Liver (tissue), 9 donors: Measurements from ENCODE around the gene PTPRD. TPM values are rescaled to one million over a fixed set of nuclear protein-coding genes. Genes with fewer than 3 reads are reported as not detected.

Source experiments
- DNase-seq: peaks from one replicate; pipeline ENCODE4 v3.0.0-alpha.2; 2017; ENCODE audit warnings: low spot score
- H3K27ac ChIP-seq, 2 donors: one replicate each; pipeline ENCODE4 v1.7.0; 2013; ENCODE audit warnings: inconsistent platforms in 2 of 2, low read length in 2 of 2, control low read depth in 1 of 2, low read depth in 1 of 2, mild to moderate bottlenecking in 1 of 2
- H3K27me3 ChIP-seq, 4 donors: one replicate each; pipeline versions ENCODE4 v1.6.1 to v1.7.0; 2013; ENCODE audit warnings: low read length in 3 of 4, inconsistent platforms in 1 of 4, mild to moderate bottlenecking in 1 of 4, moderate library complexity in 1 of 4; ENCODE audit not compliant: control insufficient read depth in 4 of 4, insufficient read depth in 4 of 4
- H3K36me3 ChIP-seq, 4 donors: one replicate each; pipeline versions ENCODE4 v1.6.1 to v1.7.0; 2013; ENCODE audit warnings: low read length in 3 of 4, mild to moderate bottlenecking in 3 of 4, low read depth in 1 of 4, moderate library complexity in 1 of 4; ENCODE audit not compliant: control insufficient read depth in 4 of 4, insufficient read depth in 3 of 4
- H3K4me1 ChIP-seq, 4 donors: one replicate each; pipeline versions ENCODE4 v1.6.1 to v1.7.0; 2013; ENCODE audit warnings: low read length in 3 of 4, mild to moderate bottlenecking in 3 of 4, moderate library complexity in 1 of 4; ENCODE audit not compliant: control insufficient read depth in 4 of 4, insufficient read depth in 4 of 4
- H3K4me3 ChIP-seq, 3 donors: one replicate each; pipeline versions ENCODE4 v1.6.1 to v1.7.0; 2013; ENCODE audit warnings: low read length in 3 of 3, control low read depth in 1 of 3, low read depth in 1 of 3, mild to moderate bottlenecking in 1 of 3
- H3K9ac ChIP-seq, 2 donors: one replicate each; pipeline ENCODE4 v1.7.0; 2013; ENCODE audit warnings: low read length in 2 of 2, mild to moderate bottlenecking in 2 of 2, moderate library complexity in 2 of 2, control low read depth in 1 of 2, low read depth in 1 of 2
- H3K9me3 ChIP-seq, 4 donors: one replicate each; pipeline versions ENCODE4 v1.6.1 to v1.7.0; 2013; ENCODE audit warnings: low read length in 3 of 4; ENCODE audit not compliant: control insufficient read depth in 4 of 4
- ATF3 ChIP-seq: IDR thresholded peaks from 2 replicates; pipeline ENCODE4 v1.6.1; 2016; ENCODE audit warnings: antibody characterized with exemption
- EGR1 ChIP-seq, 2 donors: IDR thresholded peaks; 2 replicates each; pipeline ENCODE4 v1.6.1; 2016 to 2018; ENCODE audit warnings: antibody characterized with exemption in 2 of 2, low read depth in 2 of 2
- FOXA1 ChIP-seq: IDR thresholded peaks from 2 replicates; pipeline ENCODE4 v1.6.1; 2016; ENCODE audit warnings: antibody characterized with exemption
- FOXA2 ChIP-seq: IDR thresholded peaks from 2 replicates; pipeline ENCODE4 v1.6.1; 2016; ENCODE audit warnings: antibody characterized with exemption
- HNF4G ChIP-seq: IDR thresholded peaks from 2 replicates; pipeline ENCODE4 v1.6.1; 2016; ENCODE audit warnings: antibody characterized with exemption
- JUND ChIP-seq, 2 donors: IDR thresholded peaks; 2 replicates each; pipeline ENCODE4 v1.6.1; 2016; ENCODE audit warnings: antibody characterized with exemption in 2 of 2
- MAX ChIP-seq: IDR thresholded peaks from 2 replicates; pipeline ENCODE4 v1.6.1; 2016; ENCODE audit warnings: antibody characterized with exemption
- NR2F2 ChIP-seq: IDR thresholded peaks from 2 replicates; pipeline ENCODE4 v1.6.1; 2016; ENCODE audit warnings: antibody characterized with exemption
- RAD21 ChIP-seq, 2 donors: IDR thresholded peaks; 2 replicates each; pipeline ENCODE4 v1.6.1; 2016; ENCODE audit warnings: antibody characterized with exemption in 2 of 2, mild to moderate bottlenecking in 2 of 2
- REST ChIP-seq: IDR thresholded peaks from 2 replicates; pipeline ENCODE4 v1.6.1; 2016; ENCODE audit warnings: antibody characterized with exemption, mild to moderate bottlenecking
- RXRA ChIP-seq, 2 donors: IDR thresholded peaks; 2 replicates each; pipeline ENCODE4 v1.6.1; 2017 to 2018; ENCODE audit warnings: antibody characterized with exemption in 2 of 2, mild to moderate bottlenecking in 1 of 2
- SP1 ChIP-seq: IDR thresholded peaks from 2 replicates; pipeline ENCODE4 v1.6.1; 2018; ENCODE audit warnings: antibody characterized with exemption, mild to moderate bottlenecking
- TAF1 ChIP-seq: conservative IDR thresholded peaks from 2 replicates; pipeline ENCODE4 v1.6.1; 2016; ENCODE audit warnings: antibody characterized with exemption, mild to moderate bottlenecking
- YY1 ChIP-seq: IDR thresholded peaks from 2 replicates; pipeline ENCODE4 v1.6.1; 2016; ENCODE audit warnings: antibody characterized with exemption, mild to moderate bottlenecking
- WGBS: extraction: QIAGEN DNeasy Blood & Tissue Kit; methylation state at CpG from one replicate; pipeline ENCODE4 v1.1.7; 2013; 5-methylcytosine and 5-hydroxymethylcytosine counted together
- polyA plus RNA-seq, 2 donors: library from polyadenylated mRNA; stranded (reverse) in 1 of 2; unstranded in 1 of 2; fragments of 200-250 nt in 1 of 2; fragments of >200 nt in 1 of 2; fragmentation: Nextera tagmentation in 1 of 2; extraction: Ambion mirVana in 1 of 2; gene quantifications; one replicate each; pipeline versions ENCODE4 v1.2.1 to v1.2.3, GENCODE V29; 2013 to 2015
- total RNA-seq, 2 donors: library from RNA; depleted of rRNA; stranded (reverse); fragments of >200 nt; gene quantifications; one replicate each; pipeline ENCODE4 v1.2.3, GENCODE V29; 2014
- TF ChIP-seq, protein P1 (sequence below): IDR thresholded peaks from 2 replicates; pipeline ENCODE4 v1.6.1; 2016; ENCODE audit warnings: antibody characterized with exemption
- TF ChIP-seq, protein P2 (sequence below): fragments of 150-350 bp; IDR thresholded peaks from 2 replicates; pipeline ENCODE4 v1.5.1; 2017; ENCODE audit warnings: improper control_type of control experiment, low read depth, low read length; ENCODE audit not compliant: missing input control
- donor health status: healthy.
- donor health status: healthy.
- donor health status: healthy.
- donor health status: healthy.
- donor health status: healthy.

PTPRD gene
- total and polyA plus RNA-seq, 4 donors: 0.78 to 34.2 (median 4.7) TPM

DNA sequence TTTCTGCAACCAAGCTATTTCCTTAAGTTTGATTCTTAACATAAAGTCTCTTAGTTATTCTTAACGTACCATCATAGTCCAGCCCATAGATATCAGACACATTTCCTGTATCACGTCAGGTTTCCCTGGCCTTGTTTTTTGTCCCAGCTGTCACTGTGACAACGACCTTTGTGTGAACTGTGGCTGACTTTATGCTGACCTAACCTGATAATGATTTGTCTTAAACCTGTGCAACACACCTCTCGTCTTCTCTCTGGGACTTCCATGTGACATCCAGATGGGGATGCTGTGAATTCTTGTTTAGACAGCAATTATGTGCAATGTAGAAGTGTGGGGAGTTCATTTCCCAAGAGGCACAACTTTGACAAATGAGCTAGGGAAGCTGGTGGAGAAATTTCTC, 662.8 kb downstream of the PTPRD start:
- no peak for DNase-seq
- no peak for TF ChIP-seq MAX
- TF ChIP-seq TAF1: no peak
- TF ChIP-seq FOXA2: no peak
- no peak for TF ChIP-seq EGR1 (IDR thresholded peaks at IDR 0.05; ENCODE audit: low read depth in 2 of 2)
- no peak for TF ChIP-seq ATF3
- TF ChIP-seq, protein P1, sequence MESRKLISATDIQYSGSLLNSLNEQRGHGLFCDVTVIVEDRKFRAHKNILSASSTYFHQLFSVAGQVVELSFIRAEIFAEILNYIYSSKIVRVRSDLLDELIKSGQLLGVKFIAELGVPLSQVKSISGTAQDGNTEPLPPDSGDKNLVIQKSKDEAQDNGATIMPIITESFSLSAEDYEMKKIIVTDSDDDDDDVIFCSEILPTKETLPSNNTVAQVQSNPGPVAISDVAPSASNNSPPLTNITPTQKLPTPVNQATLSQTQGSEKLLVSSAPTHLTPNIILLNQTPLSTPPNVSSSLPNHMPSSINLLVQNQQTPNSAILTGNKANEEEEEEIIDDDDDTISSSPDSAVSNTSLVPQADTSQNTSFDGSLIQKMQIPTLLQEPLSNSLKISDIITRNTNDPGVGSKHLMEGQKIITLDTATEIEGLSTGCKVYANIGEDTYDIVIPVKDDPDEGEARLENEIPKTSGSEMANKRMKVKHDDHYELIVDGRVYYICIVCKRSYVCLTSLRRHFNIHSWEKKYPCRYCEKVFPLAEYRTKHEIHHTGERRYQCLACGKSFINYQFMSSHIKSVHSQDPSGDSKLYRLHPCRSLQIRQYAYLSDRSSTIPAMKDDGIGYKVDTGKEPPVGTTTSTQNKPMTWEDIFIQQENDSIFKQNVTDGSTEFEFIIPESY: no peak
- TF ChIP-seq FOXA1: no peak
- TF ChIP-seq REST: no peak
- TF ChIP-seq RAD21 (IDR thresholded peaks at IDR 0.05): no peak
- TF ChIP-seq, protein P2, sequence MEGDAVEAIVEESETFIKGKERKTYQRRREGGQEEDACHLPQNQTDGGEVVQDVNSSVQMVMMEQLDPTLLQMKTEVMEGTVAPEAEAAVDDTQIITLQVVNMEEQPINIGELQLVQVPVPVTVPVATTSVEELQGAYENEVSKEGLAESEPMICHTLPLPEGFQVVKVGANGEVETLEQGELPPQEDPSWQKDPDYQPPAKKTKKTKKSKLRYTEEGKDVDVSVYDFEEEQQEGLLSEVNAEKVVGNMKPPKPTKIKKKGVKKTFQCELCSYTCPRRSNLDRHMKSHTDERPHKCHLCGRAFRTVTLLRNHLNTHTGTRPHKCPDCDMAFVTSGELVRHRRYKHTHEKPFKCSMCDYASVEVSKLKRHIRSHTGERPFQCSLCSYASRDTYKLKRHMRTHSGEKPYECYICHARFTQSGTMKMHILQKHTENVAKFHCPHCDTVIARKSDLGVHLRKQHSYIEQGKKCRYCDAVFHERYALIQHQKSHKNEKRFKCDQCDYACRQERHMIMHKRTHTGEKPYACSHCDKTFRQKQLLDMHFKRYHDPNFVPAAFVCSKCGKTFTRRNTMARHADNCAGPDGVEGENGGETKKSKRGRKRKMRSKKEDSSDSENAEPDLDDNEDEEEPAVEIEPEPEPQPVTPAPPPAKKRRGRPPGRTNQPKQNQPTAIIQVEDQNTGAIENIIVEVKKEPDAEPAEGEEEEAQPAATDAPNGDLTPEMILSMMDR: no peak
- no peak for TF ChIP-seq NR2F2
- TF ChIP-seq JUND (IDR thresholded peaks at IDR 0.05): no peak
- no peak for TF ChIP-seq YY1
- TF ChIP-seq RXRA (IDR thresholded peaks at IDR 0.05): no peak
- no peak for TF ChIP-seq HNF4G
- Histone ChIP-seq H3K4me3 (no peak overlapping the region), H3K27ac (no peak overlapping the region), H3K27me3 (no peaks in the 10 kb centered on the region), H3K9me3 (no peaks in the 10 kb centered on the region), H3K9ac (no peak overlapping the region), H3K36me3 (no peaks in the 10 kb centered on the region), H3K4me1 (no peaks in the 10 kb centered on the region)
- WGBS: 32% methylated on average over 4 of the region's 4 CpGs

GRCh38 chr9:9949368-9949767, 663.4 kb downstream of the PTPRD start:
- Histone ChIP-seq H3K4me3 (no peak overlapping the region), H3K4me1 (no peaks in the 10 kb centered on the region), H3K9ac (no peak overlapping the region), H3K36me3 (no peaks in the 10 kb centered on the region), H3K27me3 (no peaks in the 10 kb centered on the region), H3K27ac (no peak overlapping the region), H3K9me3 (no peaks in the 10 kb centered on the region)
- WGBS: 39% methylated on average over 4 of the region's 4 CpGs
- TF ChIP-seq SP1 (no peak), NR2F2 (no peak), HNF4G (no peak), JUND (IDR thresholded peaks at IDR 0.05) (no peak)
- no peak for DNase-seq
